SK-N-SH treated with all-trans-retinoic acid at 6 μM for 48 hours (cell line): ENCODE measurements around the gene HPS4.

Source experiments
- ARNTL ChIP-seq: fragments of 450-650 bp; formaldehyde crosslinking; IDR thresholded peaks from 2 replicates; pipeline ENCODE4 v1.5.0; 2020; ENCODE audit warnings: low read depth, mild to moderate bottlenecking, moderate library complexity, borderline replicate concordance
- BACH2 ChIP-seq: fragments of 250-450 bp; sonication (Bioruptor Pico); IDR thresholded peaks from 2 replicates; pipeline ENCODE4 v1.9.0; 2021; ENCODE audit warnings: mild to moderate bottlenecking, borderline replicate concordance
- ISL1 ChIP-seq: fragments of 250-450 bp; sonication (Bioruptor Pico); IDR thresholded peaks from 2 replicates; pipeline ENCODE4 v2.1.2; 2022; ENCODE audit warnings: mild to moderate bottlenecking, moderate library complexity
- POU6F1 ChIP-seq: fragments of 250-450 bp; sonication (Bioruptor Pico); IDR thresholded peaks from 2 replicates; pipeline ENCODE4 v1.8.0; 2021; ENCODE audit warnings: low read depth, mild to moderate bottlenecking, moderate library complexity, borderline replicate concordance
- PPARA ChIP-seq: fragments of 250-450 bp; sonication (Bioruptor Pico); IDR thresholded peaks from 2 replicates; pipeline ENCODE4 v1.5.0; 2020; ENCODE audit warnings: mild to moderate bottlenecking, borderline replicate concordance
- RARB ChIP-seq: fragments of 250-450 bp; sonication (Bioruptor Pico); IDR thresholded peaks from 2 replicates; pipeline ENCODE4 v1.8.0; 2021; ENCODE audit warnings: mild to moderate bottlenecking, moderate library complexity
- SNAI2 ChIP-seq: fragments of 250-450 bp; sonication (Bioruptor Pico); IDR thresholded peaks from 2 replicates; pipeline ENCODE4 v1.5.0; 2020; ENCODE audit warnings: mild to moderate bottlenecking, moderate library complexity
- ZC3H10 ChIP-seq: fragments of 250-450 bp; sonication (Bioruptor Pico); IDR thresholded peaks from 2 replicates; pipeline ENCODE4 v1.5.1; 2021; ENCODE audit warnings: mild to moderate bottlenecking, moderate library complexity
- ZFP3 ChIP-seq: fragments of 250-450 bp; sonication (Bioruptor Pico); IDR thresholded peaks from 2 replicates; pipeline ENCODE4 v1.5.0; 2020; ENCODE audit warnings: mild to moderate bottlenecking, moderate library complexity
- TF ChIP-seq, protein P1 (sequence below): fragments of 250-450 bp; sonication (Bioruptor Pico); IDR thresholded peaks from 2 replicates; pipeline ENCODE4 v1.8.0; 2020; ENCODE audit warnings: mild to moderate bottlenecking, moderate library complexity, borderline replicate concordance
- TF ChIP-seq, protein P2 (sequence below): fragments of 250-450 bp; sonication (Bioruptor Pico); IDR thresholded peaks from 2 replicates; pipeline ENCODE4 v1.5.0; 2020; ENCODE audit warnings: mild to moderate bottlenecking, moderate library complexity

- TF ChIP-seq RARB (CRISPR knock-in tag): no peak
- TF ChIP-seq ISL1 (CRISPR knock-in tag): no peak
- TF ChIP-seq PPARA (CRISPR knock-in tag): no peak
- TF ChIP-seq ZFP3 (CRISPR knock-in tag): no peak
- no peak for TF ChIP-seq ZC3H10 (CRISPR knock-in tag)
- TF ChIP-seq ARNTL (CRISPR knock-in tag): no peak
- TF ChIP-seq SNAI2: no peak
- TF ChIP-seq POU6F1 (CRISPR knock-in tag): no peak
- TF ChIP-seq BACH2: no peak
- TF ChIP-seq, protein P1, sequence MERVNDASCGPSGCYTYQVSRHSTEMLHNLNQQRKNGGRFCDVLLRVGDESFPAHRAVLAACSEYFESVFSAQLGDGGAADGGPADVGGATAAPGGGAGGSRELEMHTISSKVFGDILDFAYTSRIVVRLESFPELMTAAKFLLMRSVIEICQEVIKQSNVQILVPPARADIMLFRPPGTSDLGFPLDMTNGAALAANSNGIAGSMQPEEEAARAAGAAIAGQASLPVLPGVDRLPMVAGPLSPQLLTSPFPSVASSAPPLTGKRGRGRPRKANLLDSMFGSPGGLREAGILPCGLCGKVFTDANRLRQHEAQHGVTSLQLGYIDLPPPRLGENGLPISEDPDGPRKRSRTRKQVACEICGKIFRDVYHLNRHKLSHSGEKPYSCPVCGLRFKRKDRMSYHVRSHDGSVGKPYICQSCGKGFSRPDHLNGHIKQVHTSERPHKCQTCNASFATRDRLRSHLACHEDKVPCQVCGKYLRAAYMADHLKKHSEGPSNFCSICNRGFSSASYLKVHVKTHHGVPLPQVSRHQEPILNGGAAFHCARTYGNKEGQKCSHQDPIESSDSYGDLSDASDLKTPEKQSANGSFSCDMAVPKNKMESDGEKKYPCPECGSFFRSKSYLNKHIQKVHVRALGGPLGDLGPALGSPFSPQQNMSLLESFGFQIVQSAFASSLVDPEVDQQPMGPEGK (CRISPR knock-in tag): no peak
- TF ChIP-seq, protein P2, sequence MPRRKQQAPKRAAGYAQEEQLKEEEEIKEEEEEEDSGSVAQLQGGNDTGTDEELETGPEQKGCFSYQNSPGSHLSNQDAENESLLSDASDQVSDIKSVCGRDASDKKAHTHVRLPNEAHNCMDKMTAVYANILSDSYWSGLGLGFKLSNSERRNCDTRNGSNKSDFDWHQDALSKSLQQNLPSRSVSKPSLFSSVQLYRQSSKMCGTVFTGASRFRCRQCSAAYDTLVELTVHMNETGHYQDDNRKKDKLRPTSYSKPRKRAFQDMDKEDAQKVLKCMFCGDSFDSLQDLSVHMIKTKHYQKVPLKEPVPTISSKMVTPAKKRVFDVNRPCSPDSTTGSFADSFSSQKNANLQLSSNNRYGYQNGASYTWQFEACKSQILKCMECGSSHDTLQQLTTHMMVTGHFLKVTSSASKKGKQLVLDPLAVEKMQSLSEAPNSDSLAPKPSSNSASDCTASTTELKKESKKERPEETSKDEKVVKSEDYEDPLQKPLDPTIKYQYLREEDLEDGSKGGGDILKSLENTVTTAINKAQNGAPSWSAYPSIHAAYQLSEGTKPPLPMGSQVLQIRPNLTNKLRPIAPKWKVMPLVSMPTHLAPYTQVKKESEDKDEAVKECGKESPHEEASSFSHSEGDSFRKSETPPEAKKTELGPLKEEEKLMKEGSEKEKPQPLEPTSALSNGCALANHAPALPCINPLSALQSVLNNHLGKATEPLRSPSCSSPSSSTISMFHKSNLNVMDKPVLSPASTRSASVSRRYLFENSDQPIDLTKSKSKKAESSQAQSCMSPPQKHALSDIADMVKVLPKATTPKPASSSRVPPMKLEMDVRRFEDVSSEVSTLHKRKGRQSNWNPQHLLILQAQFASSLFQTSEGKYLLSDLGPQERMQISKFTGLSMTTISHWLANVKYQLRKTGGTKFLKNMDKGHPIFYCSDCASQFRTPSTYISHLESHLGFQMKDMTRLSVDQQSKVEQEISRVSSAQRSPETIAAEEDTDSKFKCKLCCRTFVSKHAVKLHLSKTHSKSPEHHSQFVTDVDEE (CRISPR knock-in tag): no peak
Observed at GRCh38 chr22:26474682-26475081, 8.9 kb downstream of the HPS4 start.
